ACC112 (cell line): Measurements from ENCODE around the gene CERS1.

ENCODE experiments used
- H2AFZ ChIP-seq: fragments of 200-600 bp; sonication (generic); one replicate; pipeline ENCODE4 v1.6.0; 2017; ENCODE audit warnings: antibody characterized with exemption, low read length; ENCODE audit not compliant: unreplicated experiment
- H3K27ac ChIP-seq: fragments of 200-600 bp; sonication (generic); 2 replicates; pipeline ENCODE4 v1.5.1; 2014; ENCODE audit warnings: low read depth, mild to moderate bottlenecking, antibody characterized with exemption, low read length, moderate library complexity
- H3K27me3 ChIP-seq: fragments of 200-600 bp; sonication (generic); 2 replicates; pipeline ENCODE4 v1.6.1; 2014; ENCODE audit warnings: mild to moderate bottlenecking, antibody characterized with exemption, low read length, moderate library complexity, mixed read lengths; ENCODE audit not compliant: insufficient read depth
- H3K36me3 ChIP-seq: fragments of 200-600 bp; sonication (generic); 2 replicates; pipeline ENCODE4 v1.6.1; 2016; ENCODE audit warnings: mild to moderate bottlenecking, antibody characterized with exemption, low read length, moderate library complexity, mixed read lengths; ENCODE audit not compliant: insufficient read depth
- H3K4me1 ChIP-seq: fragments of 200-600 bp; sonication (generic); one replicate; pipeline ENCODE4 v1.6.1; 2016; ENCODE audit warnings: low read length, mixed read lengths; ENCODE audit not compliant: insufficient read depth, unreplicated experiment, control insufficient read depth
- H3K4me3 ChIP-seq: fragments of 200-600 bp; sonication (generic); 2 replicates; pipeline ENCODE4 v1.5.1; 2014; ENCODE audit warnings: mild to moderate bottlenecking, low read depth, low read length
- H3K79me2 ChIP-seq: fragments of 200-600 bp; sonication (generic); one replicate; pipeline ENCODE4 v1.6.0; 2016; ENCODE audit warnings: low read length; ENCODE audit not compliant: control insufficient read depth, unreplicated experiment, insufficient read depth

Gene CERS1

DNA sequence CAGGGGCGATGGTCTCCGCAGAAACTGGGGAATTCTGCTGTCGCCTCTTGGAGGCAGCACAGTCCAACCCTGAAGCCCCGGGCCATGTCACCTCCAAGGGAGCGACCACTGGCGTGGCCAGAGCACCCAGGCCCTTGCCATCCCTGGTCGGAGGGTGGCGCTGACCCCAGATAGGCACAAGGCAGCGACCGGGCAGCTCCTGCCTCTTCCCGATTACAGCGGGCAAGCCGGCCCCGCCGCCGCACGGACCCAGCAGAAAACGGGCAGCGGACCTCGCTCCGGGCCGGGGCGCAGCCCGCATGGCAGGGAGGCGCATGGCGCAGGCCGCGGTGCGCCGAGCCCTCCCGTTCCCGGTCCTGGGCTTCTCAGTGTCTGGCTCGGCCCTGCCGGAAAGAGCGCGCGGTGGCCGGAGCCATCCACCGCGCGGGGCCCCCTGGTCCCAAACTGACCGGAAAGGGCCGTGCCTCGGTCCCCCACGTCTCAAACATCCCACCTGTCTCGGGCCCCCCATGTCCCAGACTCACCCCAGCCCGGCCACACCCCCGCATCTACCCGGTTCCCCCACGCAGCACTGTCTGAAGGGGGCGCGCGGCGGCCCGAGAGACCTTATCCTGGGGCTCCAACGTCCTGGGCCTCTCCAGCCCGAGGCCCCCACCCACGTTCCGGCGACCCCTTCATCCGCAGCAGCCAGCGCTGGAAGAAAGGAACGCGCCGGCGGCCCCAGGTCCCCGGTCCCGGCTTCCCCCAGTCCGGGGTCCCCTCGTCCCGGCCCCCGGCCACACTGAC, 727 bp downstream of the CERS1 start:
- H3K79me2 ChIP-seq: no peaks in the 10 kb centered on the region
- H3K27me3 ChIP-seq: no peaks in the 10 kb centered on the region
- no peak overlapping the region for H3K27ac ChIP-seq
- peaks cover 3% of the 10 kb centered on the region for H3K4me1 ChIP-seq
- H3K4me3 ChIP-seq: peak overlapping the region; percentile 79
- H2AFZ ChIP-seq: no peak overlapping the region
- H3K36me3 ChIP-seq: no peaks in the 10 kb centered on the region

DNA sequence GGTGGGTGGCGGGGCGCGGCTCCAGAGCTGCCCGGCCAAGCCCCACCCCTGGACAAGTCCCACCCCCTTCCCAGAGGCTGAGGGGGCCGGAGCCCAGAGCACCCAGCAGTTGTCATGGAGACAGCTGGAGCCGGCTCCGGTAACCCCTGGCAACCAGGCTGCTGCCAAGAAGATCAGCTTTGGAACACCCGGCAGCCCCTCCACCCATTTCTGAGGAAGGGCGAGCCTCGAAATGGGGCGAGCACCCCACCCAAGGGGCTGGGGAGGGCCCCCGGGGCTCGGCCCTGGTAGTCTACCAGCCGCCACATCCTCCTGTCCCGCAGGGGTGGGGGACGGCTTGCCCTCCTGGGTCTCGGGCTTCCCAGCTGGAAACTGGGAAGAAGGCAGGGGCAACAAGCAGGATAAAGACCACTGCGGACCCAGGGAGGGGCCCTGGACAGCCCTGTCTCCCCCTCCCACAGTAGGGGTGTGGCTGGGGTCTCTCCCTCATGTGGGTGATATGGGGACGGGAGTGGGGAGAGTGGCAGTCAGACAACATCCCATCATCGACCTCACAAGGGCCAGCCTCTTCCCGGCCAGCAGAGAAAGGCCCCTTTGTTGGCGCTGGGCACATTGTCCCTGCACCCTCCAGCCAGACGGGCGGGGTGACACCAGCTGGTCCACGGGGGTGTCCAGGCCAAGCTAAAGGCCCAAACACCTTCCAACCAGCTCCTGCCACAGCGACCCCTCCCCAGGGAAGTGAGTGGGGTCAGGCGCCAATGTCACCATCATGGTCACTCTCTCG, 1.5 kb downstream of the CERS1 start:
- H3K36me3 ChIP-seq: no peaks in the 10 kb centered on the region
- peak overlapping the region; percentile 79 for H3K4me3 ChIP-seq
- peaks cover 3% of the 10 kb centered on the region for H3K4me1 ChIP-seq
- H3K79me2 ChIP-seq: no peaks in the 10 kb centered on the region
- H3K27ac ChIP-seq: no peak overlapping the region
- no peaks in the 10 kb centered on the region for H3K27me3 ChIP-seq
- no peak overlapping the region for H2AFZ ChIP-seq

- H3K27ac ChIP-seq: no peak overlapping the region
- H3K79me2 ChIP-seq: no peaks in the 10 kb centered on the region
- H3K4me3 ChIP-seq: no peak overlapping the region
- H3K27me3 ChIP-seq: no peaks in the 10 kb centered on the region
- no peak overlapping the region for H2AFZ ChIP-seq
- no peaks in the 10 kb centered on the region for H3K36me3 ChIP-seq
- peaks cover 3% of the 10 kb centered on the region for H3K4me1 ChIP-seq
These were observed 2.2 kb downstream of the CERS1 start for GRCh38 chr19:18893587-18894253.

DNA sequence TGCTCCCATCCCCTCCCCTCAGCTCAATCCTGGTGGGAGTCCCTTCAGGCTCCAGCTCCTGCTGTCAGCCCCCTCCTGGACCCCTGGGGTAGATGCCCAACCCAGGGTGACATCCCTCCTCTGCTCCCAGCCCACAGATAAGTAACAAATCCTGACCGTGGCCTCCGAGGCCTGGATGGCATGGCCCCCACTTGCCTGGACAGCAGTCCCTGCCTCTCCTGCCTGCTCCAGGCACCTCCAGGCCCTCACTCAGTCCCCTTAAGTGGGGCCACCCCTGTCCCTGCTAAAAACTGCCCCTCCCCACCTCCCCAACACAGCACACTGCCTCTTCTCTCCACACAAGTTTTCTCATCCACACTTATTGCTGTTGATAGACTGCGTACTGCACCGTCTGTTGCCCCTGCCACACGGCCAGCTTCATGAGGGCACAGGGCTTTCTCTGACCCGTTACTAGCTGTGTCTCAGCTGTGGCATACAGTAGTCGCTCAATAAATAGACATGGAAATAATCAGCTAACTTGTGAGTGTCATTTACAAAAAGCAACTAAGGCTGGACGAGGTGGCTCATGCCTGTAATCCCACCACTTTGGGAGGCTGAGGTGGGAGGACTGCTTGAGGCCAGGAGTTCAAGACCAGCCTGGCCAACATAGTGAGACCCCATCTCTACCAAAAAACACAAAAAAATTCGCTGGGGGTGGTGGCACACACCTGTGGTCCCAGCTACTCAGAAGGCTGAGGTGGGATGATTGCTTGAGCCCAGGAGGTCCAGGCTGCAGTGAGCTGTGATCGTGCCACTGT, 5.8 kb downstream of the CERS1 start:
- Histone ChIP-seq H3K27ac (no peak overlapping the region), H3K4me1 (peaks cover 3% of the 10 kb centered on the region), H3K79me2 (no peaks in the 10 kb centered on the region), H3K27me3 (no peaks in the 10 kb centered on the region), H3K36me3 (no peaks in the 10 kb centered on the region), H2AFZ (no peak overlapping the region), H3K4me3 (no peak overlapping the region)

GRCh38 chr19:18886972-18887371, 9.0 kb downstream of the CERS1 start:
- no peak overlapping the region for H3K27ac ChIP-seq
- H2AFZ ChIP-seq: no peak overlapping the region
- no peaks in the 10 kb centered on the region for H3K27me3 ChIP-seq
- no peaks in the 10 kb centered on the region for H3K36me3 ChIP-seq
- H3K4me3 ChIP-seq: no peak overlapping the region
- H3K4me1 ChIP-seq: no peaks in the 10 kb centered on the region
- H3K79me2 ChIP-seq: no peaks in the 10 kb centered on the region

- H3K4me3 ChIP-seq: no peak overlapping the region
- no peak overlapping the region for H2AFZ ChIP-seq
- no peaks in the 10 kb centered on the region for H3K79me2 ChIP-seq
- no peaks in the 10 kb centered on the region for H3K27me3 ChIP-seq
- H3K4me1 ChIP-seq: no peaks in the 10 kb centered on the region
- no peak overlapping the region for H3K27ac ChIP-seq
- no peaks in the 10 kb centered on the region for H3K36me3 ChIP-seq
These were observed 12.2 kb downstream of the CERS1 start for GRCh38 chr19:18883526-18884304.

- Histone ChIP-seq H3K27ac (no peak overlapping the region), H2AFZ (no peak overlapping the region), H3K79me2 (no peaks in the 10 kb centered on the region), H3K27me3 (no peaks in the 10 kb centered on the region), H3K4me3 (no peak overlapping the region), H3K36me3 (peaks cover 5% of the 10 kb centered on the region; the same call in 1 of the 2 replicates), H3K4me1 (no peaks in the 10 kb centered on the region)
These were observed 14.5 kb downstream of the CERS1 start for GRCh38 chr19:18881491-18881890.

- Histone ChIP-seq H3K36me3 (peaks cover 5% of the 10 kb centered on the region; the same call in 1 of the 2 replicates), H3K79me2 (no peaks in the 10 kb centered on the region)
These were observed 16.2 kb downstream of the CERS1 start for GRCh38 chr19:18879579-18880373.

GRCh38 chr19:18878858-18879578, 16.9 kb downstream of the CERS1 start:
- H3K36me3 ChIP-seq: peaks cover 5% of the 10 kb centered on the region; the same call in 1 of the 2 replicates
- no peak overlapping the region for H3K4me3 ChIP-seq
- no peak overlapping the region for H3K27ac ChIP-seq
- no peaks in the 10 kb centered on the region for H3K79me2 ChIP-seq
- no peaks in the 10 kb centered on the region for H3K27me3 ChIP-seq
- no peak overlapping the region for H2AFZ ChIP-seq
- H3K4me1 ChIP-seq: no peaks in the 10 kb centered on the region

More at GRCh38 chr19:18879579-18880373, 16.2 kb downstream of the CERS1 start:
- Histone ChIP-seq H3K27ac (no peak overlapping the region), H3K4me1 (no peaks in the 10 kb centered on the region), H3K27me3 (no peaks in the 10 kb centered on the region), H3K4me3 (no peak overlapping the region), H2AFZ (no peak overlapping the region)
